ENCODE data around the gene EFCC1.

Gene EFCC1

DNA sequence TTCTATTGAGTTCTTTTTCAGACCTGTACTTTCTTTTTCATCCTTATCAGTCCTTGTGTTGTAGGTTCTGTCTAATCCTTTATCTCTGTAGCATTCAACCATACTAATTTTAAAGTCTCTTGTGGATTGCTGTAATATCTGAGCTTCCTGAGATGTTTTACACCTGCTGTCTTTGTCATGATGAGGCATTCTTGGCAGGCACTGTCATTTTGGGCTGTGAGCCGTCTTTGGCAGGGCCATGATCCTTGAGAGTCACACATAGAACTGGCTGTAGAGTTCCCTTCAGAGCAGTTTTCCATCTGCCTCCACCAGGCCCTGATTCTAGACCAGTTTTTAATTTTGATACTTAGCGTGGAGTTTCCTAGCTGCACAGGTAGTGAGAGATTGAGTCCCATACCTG is 6.7 kb downstream of the EFCC1 start:
- Histone ChIP-seq H3K14ac (ENCODE audit: low read length) (no peak overlapping the region), H3K79me2 (ENCODE audit: control insufficient read depth, insufficient read depth, low read length, poor library complexity) (no peaks in the 10 kb centered on the region), H2AFZ (ENCODE audit: insufficient read depth, low read length, poor library complexity) (no peak overlapping the region), H3K79me1 (ENCODE audit: low read length) (no peaks in the 10 kb centered on the region), H3K36me3 (ENCODE audit: control insufficient read depth in 1 of 2, insufficient read depth in 2 of 2, low read length in 2 of 2) (no peaks in the 10 kb centered on the region), H3K4me3 (ENCODE audit: low read depth, low read length) (no peak overlapping the region), H3K27me3 (ENCODE audit: insufficient read depth, low read length) (peaks cover 13% of the 10 kb centered on the region), H3K4me2 (ENCODE audit: low read length) (no peak overlapping the region), H3K18ac (ENCODE audit: low read length) (no peak overlapping the region), H3K4me1 (ENCODE audit: control insufficient read depth in 1 of 2, insufficient read depth in 2 of 2, low read length in 2 of 2) (peaks cover 0 to 5% of the 10 kb centered on the region in 2 experiments), H3K9me3 (ENCODE audit: insufficient read depth, low read depth, low read length) (peaks cover 10% of the 10 kb centered on the region), H2BK12ac (ENCODE audit: low read length) (no peak overlapping the region), H3K9ac (ENCODE audit: low read length) (no peak overlapping the region), H3K23ac (ENCODE audit: low read length) (no peak overlapping the region), H3K4ac (ENCODE audit: low read depth, low read length) (no peak overlapping the region), H4K12ac (ENCODE audit: low read depth, low read length) (no peak overlapping the region), H2BK5ac (ENCODE audit: low read depth, low read length, poor library complexity) (no peak overlapping the region), H4K8ac (ENCODE audit: low read depth, low read length) (no peak overlapping the region), H3K27ac (ENCODE audit: low read depth, low read length) (no peak overlapping the region), H2AK5ac (ENCODE audit: low read length) (no peak overlapping the region), H4K91ac (ENCODE audit: low read depth, low read length) (no peak overlapping the region), H2BK120ac (ENCODE audit: insufficient read depth, low read length, poor library complexity) (no peak overlapping the region)
- no CpG with 5 or more reads among the region's 2 CpGs for WGBS (ENCODE audit: extremely low coverage, insufficient coverage, insufficient read length)
- DNase-seq: peak; percentile 77 to 89

DNA sequence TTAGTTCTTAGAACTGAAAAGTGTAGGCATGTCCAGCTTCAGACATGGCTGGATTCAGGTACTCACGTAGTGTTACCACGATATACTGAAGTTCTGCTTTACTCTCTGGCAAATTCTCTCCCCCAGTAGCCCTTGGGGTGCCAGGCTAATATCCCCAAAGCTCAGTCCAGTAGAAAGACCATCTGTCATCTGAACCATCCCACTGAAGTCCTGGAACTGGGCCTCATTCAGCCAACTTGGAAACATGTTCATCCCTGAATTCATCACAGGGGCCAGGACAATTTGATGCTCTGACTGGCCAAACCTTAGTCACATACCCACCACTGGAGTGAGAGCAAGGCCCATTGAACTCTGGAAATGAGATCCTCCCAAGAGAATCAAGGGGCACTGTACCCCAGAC is 8.2 kb downstream of the EFCC1 start:
- Histone ChIP-seq H2AK5ac (ENCODE audit: low read length) (no peak overlapping the region), H2BK12ac (ENCODE audit: low read length) (no peak overlapping the region), H3K4ac (ENCODE audit: low read depth, low read length) (no peak overlapping the region), H3K36me3 (ENCODE audit: control insufficient read depth in 1 of 2, insufficient read depth in 2 of 2, low read length in 2 of 2) (no peaks in the 10 kb centered on the region), H3K79me1 (ENCODE audit: low read length) (no peaks in the 10 kb centered on the region), H2BK120ac (ENCODE audit: insufficient read depth, low read length, poor library complexity) (no peak overlapping the region), H3K14ac (ENCODE audit: low read length) (no peak overlapping the region), H3K23ac (ENCODE audit: low read length) (no peak overlapping the region), H3K27me3 (ENCODE audit: insufficient read depth, low read length) (no peaks in the 10 kb centered on the region), H3K4me1 (ENCODE audit: control insufficient read depth in 1 of 2, insufficient read depth in 2 of 2, low read length in 2 of 2) (peaks cover 0 to 5% of the 10 kb centered on the region in 2 experiments), H4K8ac (ENCODE audit: low read depth, low read length) (no peak overlapping the region), H3K27ac (ENCODE audit: low read depth, low read length) (no peak overlapping the region), H3K4me2 (ENCODE audit: low read length) (no peak overlapping the region), H4K91ac (ENCODE audit: low read depth, low read length) (no peak overlapping the region), H3K18ac (ENCODE audit: low read length) (no peak overlapping the region), H2BK5ac (ENCODE audit: low read depth, low read length, poor library complexity) (no peak overlapping the region), H3K4me3 (ENCODE audit: low read depth, low read length) (no peak overlapping the region), H3K9ac (ENCODE audit: low read length) (no peak overlapping the region), H4K12ac (ENCODE audit: low read depth, low read length) (no peak overlapping the region), H2AFZ (ENCODE audit: insufficient read depth, low read length, poor library complexity) (no peak overlapping the region), H3K9me3 (ENCODE audit: insufficient read depth, low read depth, low read length) (peaks cover 3% of the 10 kb centered on the region), H3K79me2 (ENCODE audit: control insufficient read depth, insufficient read depth, low read length, poor library complexity) (no peaks in the 10 kb centered on the region)
- no CpG with 5 or more reads among the region's 2 CpGs for WGBS (ENCODE audit: extremely low coverage, insufficient coverage, insufficient read length)
- no peak for DNase-seq

DNA sequence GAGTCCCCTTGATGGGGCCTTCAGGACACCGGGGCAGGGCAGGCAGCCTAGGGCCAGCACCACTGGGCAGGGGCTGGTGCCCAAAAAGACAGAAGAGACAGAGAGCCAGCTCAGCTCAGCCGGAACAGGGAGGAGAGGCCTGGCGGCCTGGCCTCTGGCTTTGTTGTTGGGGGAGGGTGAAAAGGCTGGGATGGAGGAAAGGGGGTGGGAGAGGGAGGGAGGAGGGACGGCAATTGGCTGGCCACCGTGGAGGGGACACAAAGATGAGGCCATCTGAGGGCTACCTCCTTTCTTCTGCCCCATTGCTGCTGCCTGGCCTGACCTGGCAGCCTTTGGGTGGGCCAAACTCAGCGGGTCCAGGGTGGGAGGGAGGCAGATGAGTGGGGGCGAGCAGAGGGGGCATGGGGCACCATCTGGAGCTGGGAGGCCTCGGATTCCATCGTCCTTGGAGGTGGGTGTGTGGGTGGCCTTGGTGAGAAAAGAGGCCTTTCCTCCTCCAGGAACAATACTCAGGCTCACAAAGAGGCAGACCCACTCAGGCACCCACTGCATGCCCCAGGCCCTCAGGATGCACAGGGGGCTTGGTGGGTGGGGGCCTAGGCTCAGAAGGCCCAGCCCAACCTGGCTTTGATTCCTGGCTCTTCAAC is 9.3 kb downstream of the EFCC1 start:
- Histone ChIP-seq H3K14ac (ENCODE audit: low read length) (no peak overlapping the region), H3K79me2 (ENCODE audit: control insufficient read depth, insufficient read depth, low read length, poor library complexity) (no peaks in the 10 kb centered on the region), H2BK120ac (ENCODE audit: insufficient read depth, low read length, poor library complexity) (no peak overlapping the region), H4K12ac (ENCODE audit: low read depth, low read length) (no peak overlapping the region), H3K79me1 (ENCODE audit: low read length) (no peaks in the 10 kb centered on the region), H2BK5ac (ENCODE audit: low read depth, low read length, poor library complexity) (no peak overlapping the region), H4K91ac (ENCODE audit: low read depth, low read length) (no peak overlapping the region), H3K23ac (ENCODE audit: low read length) (no peak overlapping the region), H3K4ac (ENCODE audit: low read depth, low read length) (no peak overlapping the region), H2AK5ac (ENCODE audit: low read length) (no peak overlapping the region), H3K9ac (ENCODE audit: low read length) (no peak overlapping the region), H3K4me3 (ENCODE audit: low read depth, low read length) (no peak overlapping the region), H3K27ac (ENCODE audit: low read depth, low read length) (no peak overlapping the region), H3K4me1 (ENCODE audit: control insufficient read depth in 1 of 2, insufficient read depth in 2 of 2, low read length in 2 of 2) (peaks cover 0 to 5% of the 10 kb centered on the region in 2 experiments), H3K9me3 (ENCODE audit: insufficient read depth, low read depth, low read length) (no peaks in the 10 kb centered on the region), H2AFZ (ENCODE audit: insufficient read depth, low read length, poor library complexity) (no peak overlapping the region), H2BK12ac (ENCODE audit: low read length) (no peak overlapping the region), H3K4me2 (ENCODE audit: low read length) (no peak overlapping the region), H3K36me3 (ENCODE audit: control insufficient read depth in 1 of 2, insufficient read depth in 2 of 2, low read length in 2 of 2) (no peaks in the 10 kb centered on the region), H4K8ac (ENCODE audit: low read depth, low read length) (no peak overlapping the region), H3K27me3 (ENCODE audit: insufficient read depth, low read length) (no peaks in the 10 kb centered on the region), H3K18ac (ENCODE audit: low read length) (no peak overlapping the region)
- DNase-seq: no peak
- no CpG with 5 or more reads among the region's 9 CpGs for WGBS (ENCODE audit: extremely low coverage, insufficient coverage, insufficient read length)

DNA sequence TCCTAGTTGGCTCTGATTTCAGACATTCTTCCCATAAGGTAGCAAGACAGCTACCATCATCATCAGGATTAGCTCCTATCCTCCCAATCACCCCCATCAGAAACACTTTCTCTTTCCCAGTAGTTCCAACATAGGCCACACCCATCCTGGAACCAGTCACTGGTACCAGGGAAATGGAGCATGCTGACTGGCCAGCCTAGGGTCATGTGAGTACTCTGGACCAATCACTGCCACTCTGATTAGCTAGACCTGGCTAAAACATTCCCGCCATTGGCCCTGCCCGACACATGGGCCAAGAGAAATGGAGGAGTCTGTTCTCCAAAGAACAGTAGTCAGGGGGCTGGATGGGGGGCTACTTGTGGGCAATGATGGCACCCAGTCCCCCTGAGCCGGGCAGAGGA is 12.4 kb downstream of the EFCC1 start:
- H2BK120ac ChIP-seq (ENCODE audit: insufficient read depth, low read length, poor library complexity): no peak overlapping the region
- H3K4me1 ChIP-seq (ENCODE audit: control insufficient read depth in 1 of 2, insufficient read depth in 2 of 2, low read length in 2 of 2): peaks cover 0 to 11% of the 10 kb centered on the region in 2 experiments
- peak; percentile 95 to 98 for DNase-seq
- no peak overlapping the region for H2BK5ac ChIP-seq (ENCODE audit: low read depth, low read length, poor library complexity)
- no peak overlapping the region for H4K12ac ChIP-seq (ENCODE audit: low read depth, low read length)
- no peak overlapping the region for H3K18ac ChIP-seq (ENCODE audit: low read length)
- H3K4ac ChIP-seq (ENCODE audit: low read depth, low read length): no peak overlapping the region
- H3K36me3 ChIP-seq (ENCODE audit: control insufficient read depth in 1 of 2, insufficient read depth in 2 of 2, low read length in 2 of 2): no peaks in the 10 kb centered on the region
- no peak overlapping the region for H4K8ac ChIP-seq (ENCODE audit: low read depth, low read length)
- H2BK12ac ChIP-seq (ENCODE audit: low read length): no peak overlapping the region
- no CpG with 5 or more reads among the region's 3 CpGs for WGBS (ENCODE audit: extremely low coverage, insufficient coverage, insufficient read length)
- H2AK5ac ChIP-seq (ENCODE audit: low read length): no peak overlapping the region
- H3K27ac ChIP-seq (ENCODE audit: low read depth, low read length): no peak overlapping the region
- no peaks in the 10 kb centered on the region for H3K9me3 ChIP-seq (ENCODE audit: insufficient read depth, low read depth, low read length)
- no peaks in the 10 kb centered on the region for H3K79me1 ChIP-seq (ENCODE audit: low read length)
- H3K9ac ChIP-seq (ENCODE audit: low read length): no peak overlapping the region
- H3K4me2 ChIP-seq (ENCODE audit: low read length): no peak overlapping the region
- no peak overlapping the region for H3K14ac ChIP-seq (ENCODE audit: low read length)
- no peaks in the 10 kb centered on the region for H3K79me2 ChIP-seq (ENCODE audit: control insufficient read depth, insufficient read depth, low read length, poor library complexity)
- no peak overlapping the region for H4K91ac ChIP-seq (ENCODE audit: low read depth, low read length)
- no peak overlapping the region for H2AFZ ChIP-seq (ENCODE audit: insufficient read depth, low read length, poor library complexity)
- H3K27me3 ChIP-seq (ENCODE audit: insufficient read depth, low read length): no peaks in the 10 kb centered on the region
- H3K4me3 ChIP-seq (ENCODE audit: low read depth, low read length): no peak overlapping the region
- H3K23ac ChIP-seq (ENCODE audit: low read length): no peak overlapping the region

All from trophoblast cell (in vitro differentiated cells and primary cell).